PC-9 (cell line): Measurements from ENCODE around the gene ITGB7. TPM values are rescaled to one million over a fixed set of nuclear protein-coding genes. Genes with fewer than 3 reads are reported as not detected.

ENCODE experiments used
- BruUV-seq: library from RNA; stranded (reverse); fragments of 400-500 nt; replicated peaks from 2 replicates; lab custom pipeline; 2021; lab: Mats Ljungman, UMichigan
- CTCF ChIA-PET: fragments of 300-600 bp; sonication (Branson Sonifier 250); formaldehyde crosslinking; loops from one replicate; lab custom pipeline; 2022; ENCODE audit warnings: antibody characterized with exemption; lab: Charles Lee
- POLR2A ChIA-PET: fragments of 300-600 bp; sonication (Branson Sonifier 250); formaldehyde crosslinking; loops from one replicate; lab custom pipeline; 2022; ENCODE audit warnings: antibody characterized with exemption; ENCODE audit not compliant: unreplicated experiment; lab: Charles Lee
- DNase-seq, 2 experiments: peaks; one replicate each; pipeline versions ENCODE4 v3.0.0 to v3.0.0-alpha.2; 2015 to 2022; ENCODE audit warnings: mixed read lengths in 1 of 2
- H2AFZ ChIP-seq: fragments of 200-600 bp; sonication (generic); 2 replicates; pipeline ENCODE4 v1.8.1; 2017; ENCODE audit warnings: antibody characterized with exemption
- H3F3A ChIP-seq: fragments of 200-600 bp; sonication (generic); 2 replicates; pipeline ENCODE4 v1.8.1; 2017; ENCODE audit warnings: antibody characterized with exemption, mild to moderate bottlenecking, low read depth; ENCODE audit not compliant: insufficient read depth
- H3K27ac ChIP-seq: fragments of 200-600 bp; sonication (generic); 2 replicates; pipeline ENCODE4 v1.6.1; 2016; ENCODE audit warnings: mixed run types
- H3K27me3 ChIP-seq: fragments of 200-600 bp; sonication (generic); 2 replicates; pipeline ENCODE4 v1.6.1; 2016; ENCODE audit warnings: low read depth, mixed run types; ENCODE audit not compliant: insufficient read depth
- H3K36me3 ChIP-seq: fragments of 200-600 bp; sonication (generic); 2 replicates; pipeline ENCODE4 v1.6.1; 2016; ENCODE audit warnings: low read depth, mixed run types
- H3K4me1 ChIP-seq: fragments of 200-600 bp; sonication (generic); replicated peaks from 2 replicates; pipeline ENCODE4 v1.6.1; 2016; ENCODE audit warnings: mixed run types; ENCODE audit not compliant: insufficient read depth
- H3K4me2 ChIP-seq: fragments of 200-600 bp; sonication (generic); 2 replicates; pipeline ENCODE4 v1.6.1; 2017; ENCODE audit warnings: mixed run types
- H3K4me3 ChIP-seq: fragments of 200-600 bp; sonication (generic); 2 replicates; pipeline ENCODE4 v1.6.1; 2016; ENCODE audit warnings: mixed run types
- H3K79me2 ChIP-seq: fragments of 200-600 bp; sonication (generic); 2 replicates; pipeline ENCODE4 v1.6.1; 2017; ENCODE audit warnings: low read depth, mixed run types
- H3K9me2 ChIP-seq: fragments of 200-600 bp; sonication (generic); 2 replicates; pipeline ENCODE4 v1.8.1; 2017; ENCODE audit warnings: mild to moderate bottlenecking; ENCODE audit not compliant: insufficient read depth
- H3K9me3 ChIP-seq: fragments of 200-600 bp; sonication (generic); 2 replicates; pipeline ENCODE4 v1.8.1; 2016; ENCODE audit warnings: low read depth; ENCODE audit not compliant: insufficient read depth
- H4K20me1 ChIP-seq: fragments of 200-600 bp; sonication (generic); 2 replicates; pipeline ENCODE4 v1.8.1; 2017; ENCODE audit not compliant: insufficient read depth
- EZH2 ChIP-seq: fragments of 200-600 bp; sonication (generic); IDR thresholded peaks from 2 replicates; pipeline ENCODE4 v1.8.0; 2017; ENCODE audit warnings: antibody characterized with exemption, low read depth
- intact Hi-C: fragments of 100-400 bp; cut with micrococcal nuclease; formaldehyde crosslinking; loops from one replicate; pipeline ENCODE4 v1.10.0; 2022; ENCODE audit not compliant: unreplicated experiment
- total RNA-seq: library from RNA; stranded (reverse); gene quantifications from 2 replicates; pipeline ENCODE4 v1.2.3, GENCODE V29; 2021
- TF ChIP-seq, protein P1 (sequence below): fragments of 200-600 bp; sonication (generic); conservative IDR thresholded peaks from 2 replicates; pipeline ENCODE4 v1.6.1; 2017; ENCODE audit warnings: mixed run types, antibody characterized with exemption, mild to moderate bottlenecking, moderate library complexity

Gene ITGB7
- total RNA-seq, 1 experiment from 2014 or later, result 3.3 TPM

DNA sequence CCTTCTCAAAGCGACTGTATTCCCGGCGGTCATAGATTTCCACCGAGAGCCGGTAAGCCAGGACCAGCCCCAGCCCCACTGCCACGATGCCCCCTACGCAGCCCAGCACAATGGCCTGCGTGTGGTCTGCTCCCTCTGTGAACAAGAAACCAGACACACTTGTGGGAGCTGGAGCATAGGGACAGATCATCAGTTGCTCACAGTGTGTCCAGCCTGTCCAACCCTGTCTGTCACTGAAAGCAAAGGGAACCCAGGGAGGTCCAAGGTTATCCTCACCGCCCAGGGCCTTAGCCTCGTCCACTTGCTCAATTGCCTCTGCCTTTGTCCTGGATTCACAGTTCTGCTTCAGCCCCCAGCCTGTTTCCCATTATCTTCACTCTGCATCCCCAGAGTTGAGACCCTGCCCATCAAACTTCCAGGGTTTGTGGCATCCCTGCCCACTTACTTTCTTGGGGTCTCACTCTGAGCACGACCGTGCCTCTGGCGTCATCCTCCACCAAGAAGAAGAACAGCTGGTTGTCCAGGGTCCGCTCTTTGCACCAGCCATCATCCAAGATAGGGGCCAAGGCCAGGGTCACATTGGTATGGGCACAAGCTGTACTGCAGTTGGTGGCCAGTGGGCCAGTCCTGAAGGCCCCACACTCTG, 15.0 kb downstream of the ITGB7 start:
- Histone ChIP-seq H3K9me3 (no peaks in the 10 kb centered on the region), H3K4me1 (peaks cover 10% of the 10 kb centered on the region), H3K79me2 (no peaks in the 10 kb centered on the region), H3K9me2 (no peaks in the 10 kb centered on the region), H3K27ac (no peak overlapping the region), H3F3A (peaks cover 21% of the 10 kb centered on the region; the same call in 1 of the 2 replicates), H4K20me1 (no peaks in the 10 kb centered on the region), H2AFZ (no peak overlapping the region), H3K27me3 (no peaks in the 10 kb centered on the region), H3K4me2 (no peak overlapping the region), H3K36me3 (peaks cover 3% of the 10 kb centered on the region; the same call in 1 of the 2 replicates), H3K4me3 (no peak overlapping the region)
- intact Hi-C loops, result no loop called here
- TF ChIP-seq EZH2, result no peak
- TF ChIP-seq, protein P1, sequence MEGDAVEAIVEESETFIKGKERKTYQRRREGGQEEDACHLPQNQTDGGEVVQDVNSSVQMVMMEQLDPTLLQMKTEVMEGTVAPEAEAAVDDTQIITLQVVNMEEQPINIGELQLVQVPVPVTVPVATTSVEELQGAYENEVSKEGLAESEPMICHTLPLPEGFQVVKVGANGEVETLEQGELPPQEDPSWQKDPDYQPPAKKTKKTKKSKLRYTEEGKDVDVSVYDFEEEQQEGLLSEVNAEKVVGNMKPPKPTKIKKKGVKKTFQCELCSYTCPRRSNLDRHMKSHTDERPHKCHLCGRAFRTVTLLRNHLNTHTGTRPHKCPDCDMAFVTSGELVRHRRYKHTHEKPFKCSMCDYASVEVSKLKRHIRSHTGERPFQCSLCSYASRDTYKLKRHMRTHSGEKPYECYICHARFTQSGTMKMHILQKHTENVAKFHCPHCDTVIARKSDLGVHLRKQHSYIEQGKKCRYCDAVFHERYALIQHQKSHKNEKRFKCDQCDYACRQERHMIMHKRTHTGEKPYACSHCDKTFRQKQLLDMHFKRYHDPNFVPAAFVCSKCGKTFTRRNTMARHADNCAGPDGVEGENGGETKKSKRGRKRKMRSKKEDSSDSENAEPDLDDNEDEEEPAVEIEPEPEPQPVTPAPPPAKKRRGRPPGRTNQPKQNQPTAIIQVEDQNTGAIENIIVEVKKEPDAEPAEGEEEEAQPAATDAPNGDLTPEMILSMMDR, result no peak
- ChIA-PET CTCF (no interaction called here), POLR2A (interaction anchor here (0.5 to 0.7 kb wide), 2 partner anchors 12 to 220 kb away, joined by 3 to 5 read pairs; no protein-coding TSS in a partner anchor)
- no TSS peak for BruUV-seq
- DNase-seq, result no peak

DNA sequence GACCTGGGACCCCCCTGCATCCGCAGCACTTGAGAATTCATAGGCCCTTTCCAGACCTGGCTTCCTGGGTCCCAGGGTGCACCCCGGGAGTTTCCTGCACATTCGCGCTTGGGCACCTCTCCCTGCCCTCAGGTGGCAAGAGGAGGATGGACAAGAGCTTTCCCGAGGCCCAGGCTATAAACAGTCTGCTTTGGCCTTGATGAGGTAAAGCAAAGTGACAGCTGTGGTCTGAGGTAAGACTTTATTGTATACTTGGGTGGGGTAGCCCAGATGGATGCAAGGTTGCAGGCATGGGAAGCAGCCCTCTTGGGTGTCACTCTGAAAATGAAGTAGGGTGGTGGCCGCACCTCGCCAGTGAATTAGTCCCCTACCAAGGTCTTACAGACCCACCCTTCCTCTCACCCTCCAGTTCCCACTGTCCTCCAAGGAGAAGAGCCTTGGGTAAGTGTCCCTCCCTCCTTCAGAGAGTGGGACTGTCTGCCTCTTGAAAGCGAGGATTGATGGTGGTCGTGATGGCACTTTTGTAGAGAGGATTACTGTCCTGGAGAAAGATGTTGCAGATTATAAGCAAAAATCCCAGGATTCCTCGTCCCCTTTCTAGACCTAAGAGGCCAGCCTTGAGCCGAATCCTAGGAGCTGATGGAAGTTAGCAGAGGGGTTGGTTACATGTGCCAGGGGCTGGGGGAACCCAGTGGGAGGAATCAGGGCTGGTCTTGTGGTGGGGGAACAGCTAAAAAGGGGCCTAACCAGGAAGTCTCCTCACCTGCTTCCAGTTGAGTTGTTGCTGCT, 15.8 kb downstream of the ITGB7 start:
- POLR2A ChIA-PET, result interaction anchor here (0.7 kb wide), 1 partner anchor 12 kb away, joined by 5 read pairs; no protein-coding TSS in a partner anchor
- no peaks in the 10 kb centered on the region for H3K27me3 ChIP-seq
- DNase-seq, result no peak
- H3K4me3 ChIP-seq, result no peak overlapping the region
- no peak overlapping the region for H3K4me2 ChIP-seq
- no peaks in the 10 kb centered on the region for H3K9me3 ChIP-seq
- peaks cover 10% of the 10 kb centered on the region for H3K36me3 ChIP-seq
- no peak for TF ChIP-seq EZH2
- TF ChIP-seq, protein P1, result no peak
- no peaks in the 10 kb centered on the region for H3K9me2 ChIP-seq
- no peaks in the 10 kb centered on the region for H4K20me1 ChIP-seq
- CTCF ChIA-PET, result no interaction called here
- H2AFZ ChIP-seq, result no peak overlapping the region
- no peak overlapping the region for H3K27ac ChIP-seq
- no peaks in the 10 kb centered on the region for H3K79me2 ChIP-seq
- H3K4me1 ChIP-seq, result peaks cover 8% of the 10 kb centered on the region
- no TSS peak for BruUV-seq
- peaks cover 21% of the 10 kb centered on the region; the same call in 1 of the 2 replicates for H3F3A ChIP-seq
- intact Hi-C loops, result no loop called here

GRCh38 chr12:53190108-53190729, 16.8 kb downstream of the ITGB7 start:
- no peaks in the 10 kb centered on the region for H3K9me2 ChIP-seq
- no peaks in the 10 kb centered on the region for H4K20me1 ChIP-seq
- no peaks in the 10 kb centered on the region for H3K27me3 ChIP-seq
- intact Hi-C loops, result no loop called here
- H3F3A ChIP-seq, result peaks cover 21% of the 10 kb centered on the region; the same call in 1 of the 2 replicates
- no peak overlapping the region for H3K4me2 ChIP-seq
- H3K9me3 ChIP-seq, result no peaks in the 10 kb centered on the region
- no peak for DNase-seq
- BruUV-seq, result no TSS peak
- no peaks in the 10 kb centered on the region for H3K4me1 ChIP-seq
- TF ChIP-seq EZH2, result no peak
- TF ChIP-seq, protein P1, result peak; percentile 64
- no peak overlapping the region for H3K4me3 ChIP-seq
- ChIA-PET POLR2A (no interaction called here), CTCF (interaction anchor here (0.7 kb wide), 1 partner anchor 61 kb away, joined by 3 read pairs; no protein-coding TSS in a partner anchor)
- peaks cover 21% of the 10 kb centered on the region for H3K36me3 ChIP-seq
- no peak overlapping the region for H2AFZ ChIP-seq
- no peak overlapping the region for H3K27ac ChIP-seq
- no peaks in the 10 kb centered on the region for H3K79me2 ChIP-seq
